Measurements from ENCODE around the gene ZNF607.

GRCh38 chr19:37692956-37693620, 26.5 kb downstream of the ZNF607 start:
- TF ChIP-seq CTCF (IDR thresholded peaks at IDR 0.05) (no peak), POLR2A (IDR thresholded peaks at IDR 0.05) (no peak)
